ENCODE measurements around the gene CEP89.

Gene CEP89

GRCh38 chr19:32829345-32829896, 142.3 kb downstream of the CEP89 start:
- peak overlapping the region; percentile 64 for H3K4me3 Mint-ChIP-seq
- no peaks in the 10 kb centered on the region for H3K36me3 Mint-ChIP-seq
- no peak overlapping the region for H3K27ac Mint-ChIP-seq
- no peaks in the 10 kb centered on the region for H3K9me3 Mint-ChIP-seq
- no peaks in the 10 kb centered on the region for H3K27me3 Mint-ChIP-seq
- peaks cover 12% of the 10 kb centered on the region for H3K4me1 Mint-ChIP-seq

- H3K4me3 Mint-ChIP-seq = peak overlapping the region; percentile 64
- H3K36me3 Mint-ChIP-seq = no peaks in the 10 kb centered on the region
- no peaks in the 10 kb centered on the region for H3K9me3 Mint-ChIP-seq
- no peaks in the 10 kb centered on the region for H3K27me3 Mint-ChIP-seq
- H3K27ac Mint-ChIP-seq = no peak overlapping the region
- H3K4me1 Mint-ChIP-seq = peaks cover 12% of the 10 kb centered on the region
Measured at GRCh38 chr19:32828643-32829344, 143.0 kb downstream of the CEP89 start.

GRCh38 chr19:32828139-32828538, 143.6 kb downstream of the CEP89 start:
- H3K27ac Mint-ChIP-seq = no peak overlapping the region
- H3K9me3 Mint-ChIP-seq = no peaks in the 10 kb centered on the region
- peaks cover 3% of the 10 kb centered on the region for H3K27me3 Mint-ChIP-seq
- no peak overlapping the region for H3K4me3 Mint-ChIP-seq
- peaks cover 12% of the 10 kb centered on the region for H3K4me1 Mint-ChIP-seq
- no peaks in the 10 kb centered on the region for H3K36me3 Mint-ChIP-seq
